ENCODE measurements around the gene PTAFR.

The PTAFR gene

GRCh38 chr1:28190337-28190979 lies 14.0 kb upstream of the PTAFR start:
- no peak for TF ChIP-seq ZFX (IDR thresholded peaks at IDR 0.05; ENCODE audit: borderline replicate concordance)

GRCh38 chr1:28185071-28185470 lies 8.6 kb upstream of the PTAFR start:
- TF ChIP-seq CTCF (IDR thresholded peaks at IDR 0.05) (no peak), ZFX (IDR thresholded peaks at IDR 0.05; ENCODE audit: borderline replicate concordance) (no peak)
- H3K27ac ChIP-seq, result no peak overlapping the region

More at GRCh38 chr1:28190337-28190979, 14.0 kb upstream of the PTAFR start:
- no peak overlapping the region for H3K27ac ChIP-seq

- no peak overlapping the region for H3K27ac ChIP-seq
Observed at GRCh38 chr1:28180306-28181305, 4.1 kb upstream of the PTAFR start.

GRCh38 chr1:28178690-28179485 lies 2.4 kb upstream of the PTAFR start:
- no peak overlapping the region for H3K27ac ChIP-seq
- no peak for TF ChIP-seq ZFX (IDR thresholded peaks at IDR 0.05; ENCODE audit: borderline replicate concordance)
- TF ChIP-seq CTCF (IDR thresholded peaks at IDR 0.05), result no peak

More at GRCh38 chr1:28180306-28181305, 4.1 kb upstream of the PTAFR start:
- no peak for TF ChIP-seq ZFX (IDR thresholded peaks at IDR 0.05; ENCODE audit: borderline replicate concordance)
- no peak for TF ChIP-seq CTCF (IDR thresholded peaks at IDR 0.05)

DNA sequence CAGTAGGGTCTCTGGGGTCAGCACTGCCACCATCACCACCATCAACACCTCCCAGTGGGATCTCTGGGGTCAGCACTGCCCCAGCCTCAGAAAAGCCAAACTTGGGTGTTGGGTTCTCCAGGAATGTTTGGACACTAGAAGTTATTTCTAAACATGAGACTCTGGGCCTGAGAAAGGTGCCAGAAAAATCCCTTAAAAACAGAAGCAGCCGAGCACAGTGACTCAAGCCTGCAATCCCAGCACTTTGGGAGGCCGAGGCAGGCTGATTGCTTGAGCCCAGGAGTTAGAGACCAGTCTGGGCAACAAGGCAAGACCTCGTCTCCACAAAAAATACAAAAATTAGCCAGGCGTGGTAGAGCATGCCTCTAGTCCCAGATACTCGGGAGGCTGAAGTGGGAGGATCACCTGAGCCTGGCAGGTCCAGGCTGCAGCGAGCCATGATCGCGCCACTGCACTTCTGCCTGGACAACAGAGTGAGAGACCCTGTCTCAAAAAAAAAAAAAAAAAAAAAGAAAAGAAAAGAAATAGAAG lies 470 bp downstream of the PTAFR start:
- H3K27ac ChIP-seq, result no peak overlapping the region
- TF ChIP-seq ZFX (IDR thresholded peaks at IDR 0.05; ENCODE audit: borderline replicate concordance) (no peak), CTCF (IDR thresholded peaks at IDR 0.05) (no peak)

- no peak overlapping the region for H3K27ac ChIP-seq
- TF ChIP-seq CTCF (IDR thresholded peaks at IDR 0.05), result no peak
- no peak for TF ChIP-seq ZFX (IDR thresholded peaks at IDR 0.05; ENCODE audit: borderline replicate concordance)
Observed at GRCh38 chr1:28173980-28174297, 2.6 kb downstream of the PTAFR start.

All from 22Rv1 (cell line).